Prostate gland (tissue), 2 donors: ENCODE results near the gene SPEF1.

Source experiments
- CTCF ChIP-seq, 4 experiments: fragments of 200-600 bp in 2 of 4; fragments of 450-650 bp in 2 of 4; sonication (generic) in 2 of 4; IDR thresholded peaks; 1 replicate in 3 of 4; 2 replicates in 1 of 4; pipeline ENCODE4 v1.5.1; 2016 to 2019; ENCODE audit warnings: antibody characterized with exemption in 4 of 4, mild to moderate bottlenecking in 2 of 4, moderate library complexity in 2 of 4
- POLR2A ChIP-seq: fragments of 450-650 bp; IDR thresholded peaks from one replicate; pipeline ENCODE4 v1.6.1; 2016; ENCODE audit warnings: antibody characterized with exemption, mild to moderate bottlenecking

DNA sequence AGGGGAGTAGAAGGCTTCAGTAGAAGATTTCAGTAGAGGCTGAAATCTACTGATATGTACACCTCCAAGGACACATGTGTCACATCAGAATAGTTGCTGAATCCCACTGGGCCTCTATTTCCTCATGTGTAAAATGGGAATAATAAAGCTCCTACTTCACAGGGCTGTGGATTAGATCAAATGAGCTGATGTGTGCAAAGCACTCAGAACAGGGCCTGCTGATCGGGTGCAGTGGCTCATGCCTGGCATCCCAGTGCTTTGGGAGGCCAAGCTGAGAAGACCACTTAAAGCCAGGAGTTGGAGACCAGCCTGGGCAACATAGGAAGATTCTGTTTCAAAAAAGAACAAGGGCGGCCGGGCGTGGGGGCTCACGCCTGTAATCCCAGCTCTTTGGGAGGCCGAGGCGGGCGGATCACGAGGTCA lies 31.0 kb upstream of the SPEF1 start:
- TF ChIP-seq POLR2A (no peak), CTCF (IDR thresholded peaks at IDR 0.05) (no peak)
